Osteocyte (in vitro differentiated cells): ENCODE measurements around the gene P4HA1. TPM values are rescaled to one million over a fixed set of nuclear protein-coding genes. Genes with fewer than 3 reads are reported as not detected.
"Not testable (repeated sequence)": the region's sequence is repeated elsewhere in the genome, so short reads cannot be mapped to it uniquely, and the experiment has no call there.

Experiments
- DNase-seq: peaks from one replicate; pipeline ENCODE4 v3.0.0; 2021; ENCODE audit warnings: mixed read lengths; ENCODE audit not compliant: unreplicated experiment; ENCODE audit errors: extremely low spot score
- H3K27ac Mint-ChIP-seq: one replicate; pipeline ENCODE4 v1.8.0; 2021; ENCODE audit warnings: mild to moderate bottlenecking, mixed read lengths; ENCODE audit not compliant: unreplicated experiment
- H3K27me3 Mint-ChIP-seq: one replicate; pipeline ENCODE4 v1.8.0; 2021; ENCODE audit warnings: mixed read lengths; ENCODE audit not compliant: unreplicated experiment
- H3K36me3 Mint-ChIP-seq: one replicate; pipeline ENCODE4 v1.8.0; 2021; ENCODE audit warnings: mixed read lengths; ENCODE audit not compliant: unreplicated experiment
- H3K4me1 Mint-ChIP-seq: one replicate; pipeline ENCODE4 v1.8.0; 2021; ENCODE audit warnings: mixed read lengths; ENCODE audit not compliant: unreplicated experiment
- H3K4me3 Mint-ChIP-seq: one replicate; pipeline ENCODE4 v1.8.0; 2021; ENCODE audit warnings: mild to moderate bottlenecking, moderate library complexity, mixed read lengths; ENCODE audit not compliant: unreplicated experiment
- H3K9me3 Mint-ChIP-seq: one replicate; pipeline ENCODE4 v1.8.0; 2021; ENCODE audit warnings: mixed read lengths; ENCODE audit not compliant: unreplicated experiment
- CTCF ChIP-seq: fragments of 200-600 bp; sonication (generic); IDR thresholded peaks from 2 replicates; pipeline ENCODE4 v1.5.0; 2021; ENCODE audit warnings: antibody characterized with exemption, mild to moderate bottlenecking, moderate library complexity
- total RNA-seq: library from RNA; stranded (reverse); gene quantifications from 2 replicates; pipeline ENCODE4 v1.2.1, GENCODE V29; 2021

Gene P4HA1
- total RNA-seq, 1 donor from 2014 or later, result 101 TPM

GRCh38 chr10:73003822-73004221 is 92.8 kb downstream of the P4HA1 start:
- no peak for DNase-seq
- Mint-ChIP-seq H3K9me3 (no peaks in the 10 kb centered on the region), H3K4me1 (no peaks in the 10 kb centered on the region), H3K4me3 (no peak overlapping the region), H3K36me3 (peaks cover 44% of the 10 kb centered on the region), H3K27ac (no peak overlapping the region), H3K27me3 (no peaks in the 10 kb centered on the region)
- no peak for TF ChIP-seq CTCF

GRCh38 chr10:73000973-73001372 is 95.7 kb downstream of the P4HA1 start:
- Mint-ChIP-seq H3K4me3 (no peak overlapping the region), H3K27me3 (no peaks in the 10 kb centered on the region), H3K9me3 (peaks cover 5% of the 10 kb centered on the region), H3K4me1 (no peaks in the 10 kb centered on the region), H3K27ac (no peak overlapping the region), H3K36me3 (peaks cover 33% of the 10 kb centered on the region)
- TF ChIP-seq CTCF, result no peak
- no peak for DNase-seq

GRCh38 chr10:72997099-72997498 is 99.6 kb downstream of the P4HA1 start:
- DNase-seq, result no peak
- Mint-ChIP-seq H3K27ac (no peak overlapping the region), H3K27me3 (no peaks in the 10 kb centered on the region), H3K9me3 (peaks cover 18% of the 10 kb centered on the region), H3K4me1 (no peaks in the 10 kb centered on the region), H3K4me3 (no peak overlapping the region), H3K36me3 (peaks cover 46% of the 10 kb centered on the region)
- no peak for TF ChIP-seq CTCF

- peaks cover 19% of the 10 kb centered on the region for H3K9me3 Mint-ChIP-seq
- DNase-seq, H3K4me3 Mint-ChIP-seq, H3K4me1 Mint-ChIP-seq, H3K27me3 Mint-ChIP-seq, H3K27ac Mint-ChIP-seq: not testable (repeated sequence)
- peaks cover 45% of the 10 kb centered on the region for H3K36me3 Mint-ChIP-seq
These were observed 101.2 kb downstream of the P4HA1 start for GRCh38 chr10:72995459-72995858.

- Mint-ChIP-seq H3K9me3 (peaks cover 14% of the 10 kb centered on the region), H3K36me3 (peaks cover 34% of the 10 kb centered on the region)
- DNase-seq, H3K27ac Mint-ChIP-seq, H3K4me1 Mint-ChIP-seq, H3K27me3 Mint-ChIP-seq, H3K4me3 Mint-ChIP-seq: not testable (repeated sequence)
These were observed 106.9 kb downstream of the P4HA1 start for GRCh38 chr10:72989771-72990170.

GRCh38 chr10:72984618-72985017 is 112.0 kb downstream of the P4HA1 start:
- H3K4me3 Mint-ChIP-seq, DNase-seq, H3K27ac Mint-ChIP-seq, H3K4me1 Mint-ChIP-seq, H3K27me3 Mint-ChIP-seq: not testable (repeated sequence)
- H3K36me3 Mint-ChIP-seq, result peaks cover 15% of the 10 kb centered on the region
- peaks cover 17% of the 10 kb centered on the region for H3K9me3 Mint-ChIP-seq
